PC-3 (cell line): ENCODE results near the gene TMEM170B. TPM values are rescaled to one million over a fixed set of nuclear protein-coding genes. Genes with fewer than 3 reads are reported as not detected.

Experiments used
- ATAC-seq: fragments of 200-7000 bp; cut with Tn5 transposase; 2 replicates; pipeline ENCODE4 v1.9.1; 2020; ENCODE audit warnings: mild to moderate bottlenecking, moderate library complexity
- BruUV-seq: library from RNA; stranded (reverse); fragments of 400-500 nt; replicated peaks from 2 replicates; lab custom pipeline; 2021; lab: Mats Ljungman, UMichigan
- CTCF ChIA-PET: fragments of 300-600 bp; sonication (Branson Sonifier 250); formaldehyde crosslinking; loops from one replicate; lab custom pipeline; 2022; ENCODE audit warnings: antibody characterized with exemption; lab: Charles Lee
- POLR2A ChIA-PET: fragments of 300-600 bp; sonication (Branson Sonifier 250); formaldehyde crosslinking; loops from one replicate; lab custom pipeline; 2022; ENCODE audit warnings: antibody characterized with exemption; ENCODE audit not compliant: unreplicated experiment; lab: Charles Lee
- DNase-seq: peaks from one replicate; pipeline ENCODE4 v3.0.0-alpha.2; 2015
- H2AFZ ChIP-seq: fragments of 300-600 bp; sonication (generic); 2 replicates; pipeline ENCODE4 v1.6.0; 2016; ENCODE audit warnings: antibody characterized with exemption, low read length
- H3F3A ChIP-seq: fragments of 300-600 bp; sonication (generic); one replicate; pipeline ENCODE4 v1.6.0; 2017; ENCODE audit warnings: antibody characterized with exemption, low read length, control low read depth, mild to moderate bottlenecking; ENCODE audit not compliant: unreplicated experiment
- H3K27ac ChIP-seq: fragments of 300-600 bp; sonication (generic); 2 replicates; pipeline ENCODE4 v1.5.1; 2016; ENCODE audit warnings: mild to moderate bottlenecking, low read length
- H3K27me3 ChIP-seq: fragments of 300-600 bp; sonication (generic); 2 replicates; pipeline ENCODE4 v1.6.1; 2016; ENCODE audit warnings: low read length, mixed read lengths
- H3K36me3 ChIP-seq: fragments of 300-600 bp; sonication (generic); 2 replicates; pipeline ENCODE4 v1.6.1; 2016; ENCODE audit warnings: low read depth, mixed run types, low read length, mixed read lengths
- H3K4me1 ChIP-seq: fragments of 300-600 bp; sonication (generic); 2 replicates; pipeline ENCODE4 v1.5.1; 2016; ENCODE audit warnings: low read length; ENCODE audit not compliant: insufficient read depth
- H3K4me2 ChIP-seq: fragments of 300-600 bp; sonication (generic); 2 replicates; pipeline ENCODE4 v1.6.0; 2016; ENCODE audit warnings: low read length
- H3K4me3 ChIP-seq: fragments of 300-600 bp; sonication (generic); 2 replicates; pipeline ENCODE4 v1.5.1; 2016; ENCODE audit warnings: mild to moderate bottlenecking, low read length, mixed read lengths
- H3K79me2 ChIP-seq: fragments of 300-600 bp; sonication (generic); 2 replicates; pipeline ENCODE4 v1.6.1; 2017; ENCODE audit warnings: low read length, mixed read lengths
- H3K9ac ChIP-seq: fragments of 300-600 bp; sonication (generic); 2 replicates; pipeline ENCODE4 v1.6.0; 2016; ENCODE audit warnings: mild to moderate bottlenecking, low read length
- H3K9me2 ChIP-seq: fragments of 300-600 bp; sonication (generic); replicated peaks from 2 replicates; pipeline ENCODE4 v1.6.1; 2016; ENCODE audit warnings: mixed run types, low read length, mixed read lengths
- H3K9me3 ChIP-seq: fragments of 300-600 bp; sonication (generic); 2 replicates; pipeline ENCODE4 v1.6.1; 2016; ENCODE audit warnings: low read length, mixed read lengths
- H4K20me1 ChIP-seq: fragments of 300-600 bp; sonication (generic); 2 replicates; pipeline ENCODE4 v1.6.1; 2016; ENCODE audit warnings: low read length, mixed read lengths
- EZH2 ChIP-seq: fragments of 300-600 bp; sonication (generic); IDR thresholded peaks from one replicate; pipeline ENCODE4 v1.6.1; 2017; ENCODE audit warnings: antibody characterized with exemption, mild to moderate bottlenecking, low read length; ENCODE audit not compliant: unreplicated experiment
- EZH2phosphoT487 ChIP-seq: fragments of 300-600 bp; sonication (generic); IDR thresholded peaks from 2 replicates; pipeline ENCODE4 v1.6.1; 2018; ENCODE audit warnings: mild to moderate bottlenecking, antibody characterized with exemption, low read length, borderline replicate concordance
- intact Hi-C: fragments of 100-400 bp; cut with micrococcal nuclease; formaldehyde crosslinking; loops from 2 replicates; pipeline ENCODE4 v1.9.0; 2023
- total RNA-seq: library from RNA; depleted of rRNA; stranded (reverse); fragments of >200 nt; gene quantifications from 2 replicates; pipeline ENCODE4 v1.2.3, GENCODE V29; 2014
- TF ChIP-seq, protein P1 (sequence below): fragments of 300-600 bp; sonication (generic); conservative IDR thresholded peaks from 2 replicates; pipeline ENCODE4 v1.5.1; 2017; ENCODE audit warnings: antibody characterized with exemption, low read depth, mild to moderate bottlenecking, low read length

The TMEM170B gene
- total RNA-seq, 1 experiment from 2014 or later, result 0.66 TPM

DNA sequence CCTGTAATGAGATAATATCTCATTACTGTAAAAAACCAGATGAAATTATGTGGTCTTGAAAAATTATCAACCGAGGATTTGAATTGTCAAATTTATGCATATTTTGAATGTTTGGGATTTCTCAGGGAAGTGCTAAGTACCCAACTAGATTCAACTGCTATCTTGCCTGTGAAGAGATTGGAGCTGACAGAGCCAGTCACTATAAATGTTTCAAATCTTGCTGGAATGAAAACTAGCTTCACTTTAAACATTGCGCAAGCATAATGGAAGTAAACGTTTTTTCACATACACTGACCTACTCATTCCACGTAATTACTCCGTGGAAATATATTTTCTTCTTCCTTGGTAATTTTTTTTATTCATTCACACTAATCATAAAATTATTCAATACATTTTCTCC lies 46.7 kb downstream of the TMEM170B start:
- H3K79me2 ChIP-seq, result no peaks in the 10 kb centered on the region
- DNase-seq (no peak), ATAC-seq (no peak)
- H3K4me1 ChIP-seq, result peaks cover 9% of the 10 kb centered on the region
- no peaks in the 10 kb centered on the region for H3K9me3 ChIP-seq
- ChIA-PET CTCF (interaction anchor here (0.6 kb wide), 1 partner anchor 472 kb away, joined by 3 read pairs; no protein-coding TSS in a partner anchor), POLR2A (no interaction called here)
- H3K27me3 ChIP-seq, result no peaks in the 10 kb centered on the region
- no peaks in the 10 kb centered on the region for H3K9me2 ChIP-seq
- TF ChIP-seq EZH2 (no peak), EZH2phosphoT487 (no peak)
- TF ChIP-seq, protein P1, sequence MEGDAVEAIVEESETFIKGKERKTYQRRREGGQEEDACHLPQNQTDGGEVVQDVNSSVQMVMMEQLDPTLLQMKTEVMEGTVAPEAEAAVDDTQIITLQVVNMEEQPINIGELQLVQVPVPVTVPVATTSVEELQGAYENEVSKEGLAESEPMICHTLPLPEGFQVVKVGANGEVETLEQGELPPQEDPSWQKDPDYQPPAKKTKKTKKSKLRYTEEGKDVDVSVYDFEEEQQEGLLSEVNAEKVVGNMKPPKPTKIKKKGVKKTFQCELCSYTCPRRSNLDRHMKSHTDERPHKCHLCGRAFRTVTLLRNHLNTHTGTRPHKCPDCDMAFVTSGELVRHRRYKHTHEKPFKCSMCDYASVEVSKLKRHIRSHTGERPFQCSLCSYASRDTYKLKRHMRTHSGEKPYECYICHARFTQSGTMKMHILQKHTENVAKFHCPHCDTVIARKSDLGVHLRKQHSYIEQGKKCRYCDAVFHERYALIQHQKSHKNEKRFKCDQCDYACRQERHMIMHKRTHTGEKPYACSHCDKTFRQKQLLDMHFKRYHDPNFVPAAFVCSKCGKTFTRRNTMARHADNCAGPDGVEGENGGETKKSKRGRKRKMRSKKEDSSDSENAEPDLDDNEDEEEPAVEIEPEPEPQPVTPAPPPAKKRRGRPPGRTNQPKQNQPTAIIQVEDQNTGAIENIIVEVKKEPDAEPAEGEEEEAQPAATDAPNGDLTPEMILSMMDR, result no peak
- intact Hi-C loops, result loop anchor here (2.0 to 10.0 kb wide), 5 partner anchors 101 to 1311 kb away; no protein-coding TSS in a partner anchor
- H3K27ac ChIP-seq, result no peak overlapping the region
- no TSS peak for BruUV-seq
- no peaks in the 10 kb centered on the region for H3F3A ChIP-seq
- no peaks in the 10 kb centered on the region for H3K36me3 ChIP-seq
- no peak overlapping the region for H3K4me2 ChIP-seq
- H3K9ac ChIP-seq, result no peak overlapping the region
- no peaks in the 10 kb centered on the region for H4K20me1 ChIP-seq
- no peak overlapping the region for H3K4me3 ChIP-seq
- H2AFZ ChIP-seq, result no peak overlapping the region

GRCh38 chr6:11585426-11586016 lies 48.0 kb downstream of the TMEM170B start:
- peaks cover 11% of the 10 kb centered on the region for H3K4me1 ChIP-seq
- peak; percentile 80 for DNase-seq
- peak; percentile 29; the same call in 1 of the 2 replicates for ATAC-seq
- BruUV-seq, result no TSS peak
- TF ChIP-seq, protein P1, result peak; percentile 83
- TF ChIP-seq EZH2phosphoT487, result no peak
- no peak for TF ChIP-seq EZH2
- H3K36me3 ChIP-seq, result no peaks in the 10 kb centered on the region
- no peaks in the 10 kb centered on the region for H3K9me3 ChIP-seq
- no peaks in the 10 kb centered on the region for H3K79me2 ChIP-seq
- H3K27me3 ChIP-seq, result no peaks in the 10 kb centered on the region
- ChIA-PET POLR2A (no interaction called here), CTCF (no interaction called here)
- H3K4me2 ChIP-seq, result no peak overlapping the region
- H3K27ac ChIP-seq, result no peak overlapping the region
- H3F3A ChIP-seq, result no peaks in the 10 kb centered on the region
- intact Hi-C loops, result loop anchor here (1.0 to 10.0 kb wide), 7 partner anchors 70 to 1309 kb away; no protein-coding TSS in a partner anchor
- no peak overlapping the region for H3K4me3 ChIP-seq
- no peaks in the 10 kb centered on the region for H3K9me2 ChIP-seq
- H3K9ac ChIP-seq, result no peak overlapping the region
- H2AFZ ChIP-seq, result no peak overlapping the region
- no peaks in the 10 kb centered on the region for H4K20me1 ChIP-seq

- H3K79me2 ChIP-seq, result no peaks in the 10 kb centered on the region
- peak overlapping the region; percentile 26; the same call in 1 of the 2 replicates for H3K4me2 ChIP-seq
- H3K4me3 ChIP-seq, result no peak overlapping the region
- peak; percentile 18 for DNase-seq
- no peaks in the 10 kb centered on the region for H3K9me3 ChIP-seq
- no peaks in the 10 kb centered on the region for H3K27me3 ChIP-seq
- TF ChIP-seq, protein P1, result no peak
- TF ChIP-seq EZH2, result no peak
- no peak for TF ChIP-seq EZH2phosphoT487
- intact Hi-C loops, result loop anchor here (5.0 to 10.0 kb wide), 3 partner anchors 99 to 1309 kb away; no protein-coding TSS in a partner anchor
- H3K27ac ChIP-seq, result no peak overlapping the region
- no peaks in the 10 kb centered on the region for H4K20me1 ChIP-seq
- H3K4me1 ChIP-seq, result peaks cover 14% of the 10 kb centered on the region
- no peak overlapping the region for H2AFZ ChIP-seq
- BruUV-seq, result no TSS peak
- H3K9ac ChIP-seq, result no peak overlapping the region
- H3K36me3 ChIP-seq, result no peaks in the 10 kb centered on the region
- ChIA-PET POLR2A (no interaction called here), CTCF (no interaction called here)
- ATAC-seq, result no peak
- H3K9me2 ChIP-seq, result no peaks in the 10 kb centered on the region
- H3F3A ChIP-seq, result no peaks in the 10 kb centered on the region
These were observed 48.6 kb downstream of the TMEM170B start for GRCh38 chr6:11586117-11586516.
